Thoracic aorta (tissue), 2 donors: ENCODE results near the gene CLSTN2. TPM values are rescaled to one million over a fixed set of nuclear protein-coding genes. Genes with fewer than 3 reads are reported as not detected.

Experiments
- ATAC-seq: fragments of 150-250 bp; one replicate; pipeline ENCODE4 v1.8.0; 2017; ENCODE audit warnings: low read depth; ENCODE audit not compliant: insufficient number of reproducible peaks, low FRiP score
- DNase-seq: peaks from one replicate; pipeline ENCODE4 v3.0.0-alpha.2; 2020; ENCODE audit warnings: low spot score
- H3K27ac ChIP-seq, 2 donors: fragments of 200-600 bp; sonication (generic); 1 replicate in 1 of 2; 2 replicates in 1 of 2; pipeline ENCODE4 v1.5.1; 2016; ENCODE audit warnings: mild to moderate bottlenecking in 2 of 2, moderate library complexity in 2 of 2
- H3K27me3 ChIP-seq: fragments of 200-600 bp; sonication (generic); replicated peaks from 2 replicates; pipeline ENCODE4 v1.6.0; 2016; ENCODE audit warnings: mild to moderate bottlenecking; ENCODE audit not compliant: insufficient read depth
- H3K36me3 ChIP-seq: fragments of 200-600 bp; sonication (generic); one replicate; pipeline ENCODE4 v1.5.1; 2016
- H3K4me1 ChIP-seq, 2 donors: fragments of 200-600 bp; sonication (generic); 1 replicate in 1 of 2; 2 replicates in 1 of 2; pipeline versions ENCODE4 v1.5.1 to v1.6.0; 2016; ENCODE audit warnings: low read depth in 2 of 2, mild to moderate bottlenecking in 1 of 2; ENCODE audit not compliant: control insufficient read depth in 1 of 2
- H3K4me3 ChIP-seq: fragments of 200-600 bp; sonication (generic); 2 replicates; pipeline ENCODE4 v1.5.1; 2016; ENCODE audit warnings: mild to moderate bottlenecking
- H3K9me3 ChIP-seq: fragments of 200-600 bp; sonication (generic); 2 replicates; pipeline ENCODE4 v1.5.1; 2016
- CTCF ChIP-seq: fragments of 200-600 bp; sonication (generic); IDR thresholded peaks from one replicate; pipeline ENCODE4 v1.5.1; 2019; ENCODE audit warnings: antibody characterized with exemption
- total RNA-seq, 2 donors: library from RNA; depleted of rRNA; stranded (reverse); fragments of >200 nt; gene quantifications; one replicate each; pipeline versions ENCODE4 v1.1.0 to v1.2.3, GENCODE V29; 2016

Gene CLSTN2
- total RNA-seq, 2 donors from 2014 or later = 7.6 to 15.7 TPM

GRCh38 chr3:139935866-139936817 lies 1.2 kb downstream of the CLSTN2 start:
- Histone ChIP-seq H3K27me3 (no peaks in the 10 kb centered on the region), H3K4me3 (peak overlapping the region; percentile 72), H3K9me3 (no peaks in the 10 kb centered on the region), H3K27ac (no peak overlapping the region), H3K4me1 (peaks cover 6 to 24% of the 10 kb centered on the region in 2 donors), H3K36me3 (no peaks in the 10 kb centered on the region)
- TF ChIP-seq CTCF = no peak
- ATAC-seq (no peak), DNase-seq (no peak)

GRCh38 chr3:139937674-139938279 lies 2.8 kb downstream of the CLSTN2 start:
- H3K9me3 ChIP-seq = no peaks in the 10 kb centered on the region
- no peaks in the 10 kb centered on the region for H3K27me3 ChIP-seq
- no peaks in the 10 kb centered on the region for H3K36me3 ChIP-seq
- H3K4me3 ChIP-seq = no peak overlapping the region
- H3K27ac ChIP-seq = no peak overlapping the region
- DNase-seq (no peak), ATAC-seq (no peak)
- peak; percentile 66 for TF ChIP-seq CTCF
- H3K4me1 ChIP-seq = peaks cover 6 to 24% of the 10 kb centered on the region in 2 donors

- Histone ChIP-seq H3K27me3 (no peaks in the 10 kb centered on the region), H3K9me3 (no peaks in the 10 kb centered on the region), H3K4me1 (peaks cover 6 to 19% of the 10 kb centered on the region in 2 donors), H3K4me3 (no peak overlapping the region), H3K36me3 (no peaks in the 10 kb centered on the region), H3K27ac (no peak overlapping the region)
- DNase-seq = no peak
- TF ChIP-seq CTCF = no peak
- no peak for ATAC-seq
Measured at GRCh38 chr3:139939681-139940190, 4.8 kb downstream of the CLSTN2 start.

- no peak for ATAC-seq
- peaks cover 6 to 10% of the 10 kb centered on the region in 2 donors for H3K4me1 ChIP-seq
- H3K9me3 ChIP-seq = no peaks in the 10 kb centered on the region
- H3K27me3 ChIP-seq = no peaks in the 10 kb centered on the region
- H3K27ac ChIP-seq = no peak overlapping the region
- DNase-seq = no peak
- no peak overlapping the region for H3K4me3 ChIP-seq
- no peaks in the 10 kb centered on the region for H3K36me3 ChIP-seq
- no peak for TF ChIP-seq CTCF
Measured at GRCh38 chr3:139940622-139941021, 5.6 kb downstream of the CLSTN2 start.

GRCh38 chr3:139941580-139941979 lies 6.6 kb downstream of the CLSTN2 start:
- ATAC-seq (no peak), DNase-seq (no peak)
- H3K36me3 ChIP-seq = no peaks in the 10 kb centered on the region
- no peak overlapping the region for H3K27ac ChIP-seq
- no peaks in the 10 kb centered on the region for H3K9me3 ChIP-seq
- TF ChIP-seq CTCF = no peak
- H3K27me3 ChIP-seq = no peaks in the 10 kb centered on the region
- H3K4me3 ChIP-seq = no peak overlapping the region
- H3K4me1 ChIP-seq = peaks cover 0 to under 1% of the 10 kb centered on the region in 2 donors
